IMR-90 (cell line): ENCODE results near the gene MRPL20. TPM values are rescaled to one million over a fixed set of nuclear protein-coding genes. Genes with fewer than 3 reads are reported as not detected.

Experiments
- ATAC-seq: fragments of 200-7000 bp; cut with Tn5 transposase; 2 replicates; pipeline ENCODE4 v1.9.1; 2020; ENCODE audit warnings: low read depth, mild to moderate bottlenecking, moderate library complexity
- BruUV-seq: library from RNA; stranded (reverse); fragments of 400-500 nt; replicated peaks from 2 replicates; lab custom pipeline; 2021; lab: Mats Ljungman, UMichigan
- CTCF ChIA-PET: fragments of 300-600 bp; formaldehyde crosslinking; extraction: SDS; loops from one replicate; lab custom pipeline; 2021; ENCODE audit warnings: antibody characterized with exemption; lab: Yijun Ruan, JAX
- POLR2A ChIA-PET: fragments of 300-600 bp; sonication (Branson Sonifier 250); formaldehyde crosslinking; loops from one replicate; lab custom pipeline; 2022; ENCODE audit warnings: antibody characterized with exemption; ENCODE audit not compliant: unreplicated experiment; lab: Charles Lee
- DNase-seq: peaks from one replicate; pipeline ENCODE4 v3.0.0; 2013
- H2AFZ ChIP-seq: replicated peaks from 2 replicates; pipeline ENCODE3; 2013; ENCODE audit warnings: low read length, mild to moderate bottlenecking; ENCODE audit not compliant: poor library complexity
- H2AK5ac ChIP-seq: 2 replicates; pipeline ENCODE4 v1.6.1; 2013; ENCODE audit warnings: low read depth, low read length, inconsistent platforms
- H2AK9ac ChIP-seq: replicated peaks from 2 replicates; pipeline ENCODE3; 2013; ENCODE audit warnings: mild to moderate bottlenecking, low read depth, low read length, moderate library complexity; ENCODE audit not compliant: poor library complexity
- H2BK120ac ChIP-seq: 2 replicates; pipeline ENCODE4 v1.6.1; 2013; ENCODE audit warnings: low read depth, low read length, inconsistent platforms
- H2BK15ac ChIP-seq: 3 replicates; pipeline ENCODE4 v1.6.1; 2013; ENCODE audit warnings: low read depth, low read length, inconsistent platforms
- H2BK20ac ChIP-seq: 2 replicates; pipeline ENCODE4 v1.6.1; 2013; ENCODE audit warnings: low read depth, mild to moderate bottlenecking, inconsistent platforms, low read length, moderate library complexity
- H2BK5ac ChIP-seq: 2 replicates; pipeline ENCODE4 v1.6.1; 2013; ENCODE audit warnings: mild to moderate bottlenecking, low read depth, low read length, inconsistent platforms; ENCODE audit not compliant: poor library complexity, severe bottlenecking
- H3K14ac ChIP-seq: replicated peaks from 2 replicates; pipeline ENCODE4 v1.6.1; 2013; ENCODE audit warnings: low read depth, low read length, inconsistent platforms
- H3K18ac ChIP-seq: 2 replicates; pipeline ENCODE4 v1.6.1; 2013; ENCODE audit warnings: low read depth, low read length, control low read depth
- H3K23ac ChIP-seq: 2 replicates; pipeline ENCODE4 v1.6.1; 2013; ENCODE audit warnings: low read depth, low read length, inconsistent platforms
- H3K27ac ChIP-seq: 2 replicates; pipeline ENCODE4 v1.5.1; 2013; ENCODE audit warnings: mild to moderate bottlenecking, control low read depth, low read length; ENCODE audit not compliant: insufficient read depth
- H3K27me3 ChIP-seq: 2 replicates; pipeline ENCODE4 v1.6.1; 2013; ENCODE audit warnings: low read length; ENCODE audit not compliant: control insufficient read depth, insufficient read depth
- H3K36me3 ChIP-seq: 2 replicates; pipeline ENCODE4 v1.6.1; 2013; ENCODE audit warnings: low read length, mixed read lengths; ENCODE audit not compliant: control insufficient read depth, insufficient read depth
- H3K4ac ChIP-seq: 2 replicates; pipeline ENCODE4 v1.6.1; 2013; ENCODE audit warnings: low read depth, low read length, inconsistent platforms
- H3K4me1 ChIP-seq: 2 replicates; pipeline ENCODE4 v1.6.1; 2013; ENCODE audit warnings: low read length, mixed read lengths; ENCODE audit not compliant: control insufficient read depth, insufficient read depth
- H3K4me2 ChIP-seq: 2 replicates; pipeline ENCODE4 v1.6.1; 2013; ENCODE audit warnings: low read depth, mild to moderate bottlenecking, control low read depth, low read length, moderate library complexity
- H3K4me3 ChIP-seq: 2 replicates; pipeline ENCODE4 v1.5.1; 2013; ENCODE audit warnings: low read depth, mild to moderate bottlenecking, control low read depth, low read length, moderate library complexity; ENCODE audit not compliant: insufficient read depth
- H3K56ac ChIP-seq: 2 replicates; pipeline ENCODE4 v1.6.1; 2013; ENCODE audit warnings: low read length, inconsistent platforms; ENCODE audit not compliant: insufficient read depth; ENCODE audit errors: extremely low read depth
- H3K79me1 ChIP-seq, 2 experiments: 2 replicates each; pipeline ENCODE4 v1.6.1; 2013; ENCODE audit warnings: low read length in 2 of 2, inconsistent platforms in 1 of 2, low read depth in 1 of 2
- H3K9ac ChIP-seq: 2 replicates; pipeline ENCODE4 v1.6.1; 2013; ENCODE audit warnings: low read depth, low read length, control low read depth
- H3K9me1 ChIP-seq: 2 replicates; pipeline ENCODE4 v1.6.1; 2013; ENCODE audit warnings: low read length, inconsistent platforms; ENCODE audit not compliant: insufficient read depth
- H3K9me3 ChIP-seq: 2 replicates; pipeline ENCODE4 v1.6.1; 2013; ENCODE audit warnings: low read length; ENCODE audit not compliant: control insufficient read depth, insufficient read depth
- H4K20me1 ChIP-seq: 2 replicates; pipeline ENCODE4 v1.6.1; 2013; ENCODE audit warnings: low read length, inconsistent platforms; ENCODE audit not compliant: insufficient read depth
- H4K5ac ChIP-seq: 2 replicates; pipeline ENCODE4 v1.6.1; 2013; ENCODE audit warnings: mild to moderate bottlenecking, low read depth, low read length, control low read depth
- H4K8ac ChIP-seq, 2 experiments: 2 replicates each; pipeline ENCODE4 v1.6.1; 2013; ENCODE audit warnings: low read depth in 2 of 2, low read length in 2 of 2, control low read depth in 1 of 2, inconsistent platforms in 1 of 2
- H4K91ac ChIP-seq: 2 replicates; pipeline ENCODE4 v1.6.1; 2013; ENCODE audit warnings: low read depth, low read length, inconsistent platforms; ENCODE audit not compliant: insufficient read depth
- MAZ ChIP-seq: IDR thresholded peaks from 2 replicates; pipeline ENCODE4 v1.6.1; 2012; ENCODE audit warnings: low read depth, mild to moderate bottlenecking, low read length, improper control_type of control experiment, moderate library complexity, borderline replicate concordance
- MXI1 ChIP-seq: IDR thresholded peaks from 2 replicates; pipeline ENCODE4 v1.6.1; 2012; ENCODE audit warnings: low read depth, mild to moderate bottlenecking, low read length, moderate library complexity, borderline replicate concordance
- NFE2L2 ChIP-seq: fragments of 150-350 bp; IDR thresholded peaks from 2 replicates; pipeline ENCODE4 v1.6.1; 2016; ENCODE audit warnings: low read depth, mild to moderate bottlenecking, low read length
- WGBS, 2 experiments: methylation state at CpG; one replicate each; pipeline versions ENCODE4 v1.1.5 to v1.1.7; 2013; ENCODE audit warnings: missing lambda C conversion rate in 2 of 2; ENCODE audit not compliant: insufficient read length in 1 of 2; ENCODE audit errors: extremely low coverage in 2 of 2; 5-methylcytosine and 5-hydroxymethylcytosine counted together
- dilution Hi-C: fragments of 300-500 bp; cut with HindIII; formaldehyde crosslinking; loops from one replicate; pipeline ENCODE4 v1.14.3; 2018; ENCODE audit warnings: low sequenced_read_pairs; ENCODE audit not compliant: unreplicated experiment
- in situ Hi-C: fragments of 300-500 bp; cut with MboI; formaldehyde crosslinking; loops from 3 replicates; pipeline ENCODE4 v1.14.3; 2019; ENCODE audit warnings: low sequenced_read_pairs, inconsistent platforms, mixed read lengths
- intact Hi-C: fragments of 100-400 bp; cut with micrococcal nuclease; formaldehyde crosslinking; loops from 2 replicates; pipeline ENCODE4 v1.10.0; 2022
- polyA plus RNA-seq, 3 experiments: library from polyadenylated mRNA; depleted of rRNA; stranded (reverse); fragments of >200 nt; gene quantifications; 2 replicates each; pipeline ENCODE4 v1.2.3, GENCODE V29; 2012; ENCODE audit warnings: low replicate concordance in 1 of 3
- total RNA-seq: library from RNA; depleted of rRNA; stranded (reverse); fragments of >200 nt; gene quantifications from 2 replicates; pipeline ENCODE4 v1.2.3, GENCODE V29; 2012

The MRPL20 gene
- total and polyA plus RNA-seq, 2 of the 4 experiments (the other 2 are of a cell fraction): 141 to 157 TPM

- TF ChIP-seq MXI1: no peak
These were observed 29.0 kb upstream of the MRPL20 start (continued) for GRCh38 chr1:1435911-1436629.

- BruUV-seq: no TSS peak
- H3K36me3 ChIP-seq: no peaks in the 10 kb centered on the region
- POLR2A ChIA-PET: no interaction called here
- no peak within 1 kb of the TSS for H2BK5ac ChIP-seq
- intact Hi-C loops (no loop called here), dilution Hi-C loops (no loop called here), in situ Hi-C loops (no loop called here)
- WGBS, 2 experiments: 26% methylated on average over 32 of the region's 89 CpGs; no CpG with 5 or more reads in 1 of the 2 experiments
- peak within 1 kb of the TSS; percentile 96 for H3K4me2 ChIP-seq
- H3K9me1 ChIP-seq: 0 out of 2 replicates have a peak, but pooled peaks cover 7% of the 10 kb centered on the region
- no peaks in the 10 kb centered on the region; the same call in 1 of the 2 replicates for H3K27me3 ChIP-seq
- CTCF ChIA-PET: no interaction called here
- H3K79me1 ChIP-seq: 0 out of 4 replicates have a peak, but pooled peaks cover 0 to 3% of the 10 kb centered on the region in 2 experiments
- DNase-seq (peak; percentile 58), ATAC-seq (peak; percentile 95)
- H3K9ac ChIP-seq: peak within 1 kb of the TSS; percentile 50; the same call in 1 of the 2 replicates
- H3K56ac ChIP-seq: no peak within 1 kb of the TSS
- H3K27ac ChIP-seq: no peak within 1 kb of the TSS
- TF ChIP-seq MAZ (peak; percentile 48; the same call in 1 of the 2 replicates), NFE2L2 (no peak)
- H2AK9ac ChIP-seq: peak within 1 kb of the TSS; percentile 53
- H2AK5ac ChIP-seq: peak within 1 kb of the TSS; percentile 86
- H3K4me3 ChIP-seq: peak within 1 kb of the TSS; percentile 57
- H2BK120ac ChIP-seq: no peak within 1 kb of the TSS
- H3K14ac ChIP-seq: no peak within 1 kb of the TSS
- H4K20me1 ChIP-seq: no peaks in the 10 kb centered on the region
- H2BK20ac ChIP-seq: no peak within 1 kb of the TSS
- H2AFZ ChIP-seq: peak within 1 kb of the TSS; percentile 92
- peak within 1 kb of the TSS; percentile 69 to 75; a peak in 2 of 4 replicates for H4K8ac ChIP-seq
- peak within 1 kb of the TSS; percentile 92 for H4K5ac ChIP-seq
- no peak within 1 kb of the TSS for H2BK15ac ChIP-seq
- peak within 1 kb of the TSS; percentile 65 for H3K4ac ChIP-seq
- H3K23ac ChIP-seq: peak within 1 kb of the TSS; percentile 50; the same call in 1 of the 2 replicates
- H3K9me3 ChIP-seq: no peaks in the 10 kb centered on the region
- peak within 1 kb of the TSS; percentile 58 for H3K18ac ChIP-seq
- H4K91ac ChIP-seq: peak within 1 kb of the TSS; percentile 62; the same call in 1 of the 2 replicates
- peaks cover 21% of the 10 kb centered on the region for H3K4me1 ChIP-seq
These were observed 28.2 kb upstream of the MRPL20 start, which contains the start of gene VWA1 for GRCh38 chr1:1435106-1435903. Gene VWA1, plus strand, starts transcription at chr1:1435690. Its CDS starts 59 bp downstream, at chr1:1435749.
